NCI-H187 treated with DMSO at 0.1 percent for 48 hours (cell line): ENCODE data around the gene MPP1.

ENCODE experiments used
- DNase-seq: peaks from one replicate; lab custom pipeline; 2025; lab: John Stamatoyannopoulos, UW

MPP1 gene

GRCh38 chrX:154812341-154813101 lies 7.2 kb upstream of the MPP1 start:
- no peak for DNase-seq

- DNase-seq, result no peak
These were observed 4.8 kb upstream of the MPP1 start for GRCh38 chrX:154809939-154810665.

- no peak for DNase-seq
These were observed 1.7 kb upstream of the MPP1 start for GRCh38 chrX:154806837-154807501.

- no peak for DNase-seq
These were observed 409 bp upstream of the MPP1 start for GRCh38 chrX:154805696-154806091.

- DNase-seq, result no peak
These were observed 876 bp downstream of the MPP1 start for GRCh38 chrX:154804261-154804956.

- DNase-seq, result no peak
These were observed 2.3 kb downstream of the MPP1 start for GRCh38 chrX:154802947-154803346.

GRCh38 chrX:154800478-154801210 lies 4.6 kb downstream of the MPP1 start:
- DNase-seq, result no peak

GRCh38 chrX:154799556-154800348 lies 5.5 kb downstream of the MPP1 start:
- peak; percentile 86 for DNase-seq

- no peak for DNase-seq
These were observed 8.3 kb downstream of the MPP1 start for GRCh38 chrX:154797006-154797405.

- no peak for DNase-seq
These were observed 10.3 kb downstream of the MPP1 start for GRCh38 chrX:154795016-154795415.

- no peak for DNase-seq
These were observed 12.0 kb downstream of the MPP1 start for GRCh38 chrX:154793084-154793795.

GRCh38 chrX:154791939-154792338 lies 13.3 kb downstream of the MPP1 start:
- DNase-seq, result no peak

- DNase-seq, result no peak
These were observed 13.8 kb downstream of the MPP1 start for GRCh38 chrX:154791467-154791866.

- DNase-seq, result no peak
These were observed 19.6 kb downstream of the MPP1 start for GRCh38 chrX:154785716-154786115.

- no peak for DNase-seq
These were observed 20.9 kb downstream of the MPP1 start for GRCh38 chrX:154784149-154784995.

- DNase-seq, result no peak
These were observed 24.3 kb downstream of the MPP1 start for GRCh38 chrX:154780968-154781367.

GRCh38 chrX:154779261-154779660 lies 26.0 kb downstream of the MPP1 start:
- DNase-seq, result no peak

- DNase-seq, result no peak
These were observed 28.5 kb downstream of the MPP1 start for GRCh38 chrX:154776753-154777152.
